Fibroblast of mammary gland (primary cell): ENCODE results near the gene MOGAT1.
A peak's percentile ranks its signal among the peaks of the same experiment; 100 is the strongest.

ENCODE experiments used
- DNase-seq: peaks from one replicate; pipeline ENCODE4 v3.0.0-alpha.2; 2010; ENCODE audit warnings: low read depth
- H3K4me3 ChIP-seq: 2 replicates; pipeline ENCODE4 v1.5.1; 2011; ENCODE audit warnings: low read depth, mild to moderate bottlenecking, low read length, moderate library complexity; ENCODE audit not compliant: control insufficient read depth
- TF ChIP-seq, protein P1 (sequence below): conservative IDR thresholded peaks from 2 replicates; pipeline ENCODE4 v1.5.1; 2011; ENCODE audit warnings: low read depth, low read length, inconsistent platforms; ENCODE audit not compliant: control insufficient read depth, insufficient read depth

The MOGAT1 gene

DNA sequence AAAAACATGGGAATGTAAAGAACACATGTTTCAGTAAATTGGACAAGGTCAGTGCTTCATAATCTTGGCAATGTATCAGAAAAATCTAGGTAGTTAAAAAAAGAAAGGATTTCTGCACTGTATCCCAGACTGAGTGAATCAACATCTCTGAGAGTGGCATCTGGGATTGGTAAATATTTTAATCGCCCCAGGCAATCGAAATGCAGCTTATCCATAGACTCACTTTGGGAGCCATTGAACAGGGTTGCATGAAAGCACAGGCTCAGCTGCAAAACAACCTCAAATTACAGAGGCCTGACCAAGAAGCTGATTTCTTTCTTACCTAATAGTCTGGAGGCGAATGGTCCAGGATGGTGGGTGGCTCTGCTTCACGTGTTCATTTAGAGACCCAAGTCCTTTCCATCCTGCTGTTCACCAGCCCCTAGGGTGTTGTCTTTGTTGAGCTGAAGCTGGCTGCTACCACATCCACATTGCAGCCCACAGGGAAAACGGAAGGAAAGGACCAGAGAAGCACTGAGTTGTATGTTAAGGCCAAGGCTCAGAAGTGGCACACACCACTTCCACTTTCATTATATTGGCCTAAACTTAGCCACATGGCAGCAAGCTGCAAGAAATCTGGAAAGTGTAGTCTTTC, 59.0 kb downstream of the MOGAT1 start:
- no peak overlapping the region for H3K4me3 ChIP-seq
- TF ChIP-seq, protein P1, sequence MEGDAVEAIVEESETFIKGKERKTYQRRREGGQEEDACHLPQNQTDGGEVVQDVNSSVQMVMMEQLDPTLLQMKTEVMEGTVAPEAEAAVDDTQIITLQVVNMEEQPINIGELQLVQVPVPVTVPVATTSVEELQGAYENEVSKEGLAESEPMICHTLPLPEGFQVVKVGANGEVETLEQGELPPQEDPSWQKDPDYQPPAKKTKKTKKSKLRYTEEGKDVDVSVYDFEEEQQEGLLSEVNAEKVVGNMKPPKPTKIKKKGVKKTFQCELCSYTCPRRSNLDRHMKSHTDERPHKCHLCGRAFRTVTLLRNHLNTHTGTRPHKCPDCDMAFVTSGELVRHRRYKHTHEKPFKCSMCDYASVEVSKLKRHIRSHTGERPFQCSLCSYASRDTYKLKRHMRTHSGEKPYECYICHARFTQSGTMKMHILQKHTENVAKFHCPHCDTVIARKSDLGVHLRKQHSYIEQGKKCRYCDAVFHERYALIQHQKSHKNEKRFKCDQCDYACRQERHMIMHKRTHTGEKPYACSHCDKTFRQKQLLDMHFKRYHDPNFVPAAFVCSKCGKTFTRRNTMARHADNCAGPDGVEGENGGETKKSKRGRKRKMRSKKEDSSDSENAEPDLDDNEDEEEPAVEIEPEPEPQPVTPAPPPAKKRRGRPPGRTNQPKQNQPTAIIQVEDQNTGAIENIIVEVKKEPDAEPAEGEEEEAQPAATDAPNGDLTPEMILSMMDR, result no peak
- no peak for DNase-seq

DNA sequence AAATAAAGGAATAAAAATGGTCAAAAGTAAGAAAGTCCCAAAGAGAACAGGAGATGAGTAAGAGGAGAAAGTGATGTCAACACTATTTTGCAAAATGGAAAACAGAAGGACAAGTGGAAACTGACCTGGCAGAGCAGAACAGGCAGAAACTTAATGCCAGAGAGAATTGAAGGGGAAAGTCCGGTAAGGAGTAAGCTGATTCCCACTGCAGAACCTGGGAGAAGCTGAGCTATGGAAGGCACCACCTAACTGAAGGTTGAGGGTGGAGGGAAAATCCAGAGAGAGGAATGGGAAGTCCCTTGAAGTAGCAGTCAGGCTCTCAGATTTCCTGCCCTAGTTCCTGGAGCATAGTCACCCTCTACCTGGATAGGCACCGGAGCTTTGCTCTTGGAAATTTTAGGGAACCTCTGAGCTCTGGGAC, 59.8 kb downstream of the MOGAT1 start:
- TF ChIP-seq, protein P1, result no peak
- no peak overlapping the region for H3K4me3 ChIP-seq
- DNase-seq, result peak; percentile 60

DNA sequence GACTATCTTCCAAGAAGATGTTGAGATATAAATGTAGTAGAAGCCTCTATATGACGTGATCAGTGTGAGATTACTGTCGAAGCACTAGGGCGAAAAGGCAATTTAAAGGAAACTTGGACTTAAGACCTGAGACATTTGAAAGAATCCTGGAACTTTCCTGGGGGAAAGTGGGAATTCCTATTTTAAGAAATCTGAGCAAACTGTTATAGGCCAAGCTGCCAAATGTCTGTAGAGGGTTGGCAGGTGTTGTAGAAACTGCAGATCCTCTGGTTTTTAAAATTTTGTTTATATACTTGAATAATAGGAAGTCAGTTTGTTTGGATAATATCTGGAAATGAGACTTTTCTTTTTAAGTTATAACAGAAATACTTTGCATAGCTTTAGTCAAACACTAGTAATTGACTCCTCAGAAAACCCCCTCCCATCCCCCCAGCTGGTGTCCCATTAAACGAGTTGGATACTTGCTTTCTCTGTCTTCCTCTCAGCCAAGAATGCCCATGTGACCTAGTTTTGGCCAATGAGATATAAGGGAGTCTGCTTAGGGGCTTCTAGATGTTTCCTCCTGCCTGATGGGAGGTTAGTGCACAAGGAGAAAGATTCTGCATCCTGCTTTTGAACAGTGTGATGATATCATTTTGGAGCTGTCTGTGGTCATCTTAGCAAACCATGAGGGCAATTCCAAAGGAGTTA, 61.2 kb downstream of the MOGAT1 start:
- H3K4me3 ChIP-seq, result no peak overlapping the region
- TF ChIP-seq, protein P1, result no peak

DNA sequence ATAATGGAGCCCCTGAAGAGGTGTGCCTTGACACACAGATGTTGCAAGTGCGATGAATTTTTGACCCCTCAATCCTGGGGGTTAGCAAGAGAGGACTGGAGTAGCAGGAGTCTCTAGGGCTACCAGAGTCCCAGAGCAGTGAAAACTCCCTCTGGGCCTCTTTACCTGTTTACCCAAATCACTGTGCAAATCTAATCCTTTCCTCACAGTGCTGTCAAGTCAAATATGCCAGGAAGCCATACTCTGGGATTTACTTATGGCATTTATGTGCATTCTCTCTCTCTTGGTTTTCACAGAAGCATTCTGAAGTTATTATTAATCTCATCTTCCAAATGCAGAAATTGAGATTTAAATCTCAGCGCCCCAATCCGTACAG, 62.0 kb downstream of the MOGAT1 start:
- TF ChIP-seq, protein P1, result no peak
- no peak overlapping the region for H3K4me3 ChIP-seq
- no peak for DNase-seq

More for the DNA sequence above, 61.2 kb downstream of the MOGAT1 start:
- DNase-seq, result no peak

DNA sequence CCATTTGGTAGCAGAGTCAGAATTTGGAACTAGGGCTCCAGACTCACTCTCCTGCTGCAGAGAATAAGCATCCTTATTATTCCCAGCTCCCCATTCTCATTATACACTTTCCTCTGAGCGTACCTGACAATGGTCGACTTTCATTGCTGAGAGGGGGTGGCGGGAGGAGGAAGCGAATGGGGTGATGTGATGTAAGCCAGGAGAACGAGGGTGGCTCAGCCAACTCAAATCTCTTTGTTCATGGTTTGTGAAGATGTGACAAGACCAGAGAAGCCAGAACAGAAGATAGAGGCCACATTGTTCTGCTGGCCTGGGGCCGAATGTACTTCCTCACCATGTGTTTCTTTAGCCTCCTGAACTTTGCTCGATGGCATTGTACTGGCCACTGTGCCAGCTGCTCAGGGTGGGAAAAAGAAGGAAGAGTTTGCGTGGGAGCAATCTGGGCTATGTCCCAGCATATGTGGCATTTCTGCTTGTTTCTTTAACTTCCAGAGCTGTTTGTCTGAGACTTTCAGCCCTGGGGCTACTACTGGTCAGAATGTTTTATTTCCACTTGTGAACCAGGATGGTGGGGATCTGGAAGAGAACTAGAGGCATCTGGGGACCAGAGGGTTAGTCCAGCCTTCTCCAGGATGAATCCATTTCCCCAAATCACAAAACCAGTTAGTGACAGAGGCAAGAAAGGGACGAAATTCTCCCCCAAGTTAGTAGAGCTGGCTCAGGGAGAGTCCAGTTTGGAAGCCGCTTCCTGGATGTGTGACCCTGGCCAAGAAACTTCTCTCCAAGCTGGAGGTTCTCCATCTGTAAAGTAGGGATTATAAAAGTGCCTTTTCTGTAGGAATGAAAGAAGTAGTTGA, 62.6 kb downstream of the MOGAT1 start:
- H3K4me3 ChIP-seq, result no peak overlapping the region

DNA sequence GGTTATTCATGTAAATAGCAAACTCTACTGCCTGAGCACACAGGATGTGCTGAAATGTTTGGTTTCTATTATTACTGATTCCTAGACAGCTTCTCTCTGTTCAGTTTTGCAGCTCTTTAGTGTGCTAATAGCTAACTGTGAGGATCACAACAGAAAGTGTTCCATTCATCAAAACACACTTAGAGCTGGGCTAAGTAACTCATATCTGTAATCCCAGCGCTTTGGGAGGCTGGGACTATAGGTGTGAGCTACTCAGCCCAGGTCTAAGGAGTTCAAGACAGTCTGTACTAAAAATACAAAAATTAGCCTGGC, 63.2 kb downstream of the MOGAT1 start:
- no peak for DNase-seq
- TF ChIP-seq, protein P1, result no peak
- no peak overlapping the region for H3K4me3 ChIP-seq

More for the DNA sequence above, 62.6 kb downstream of the MOGAT1 start:
- DNase-seq, result no peak
- TF ChIP-seq, protein P1, result no peak
